HepG2 (cell line): ENCODE data around the gene PMVK. TPM values are rescaled to one million over a fixed set of nuclear protein-coding genes. Genes with fewer than 3 reads are reported as not detected.

Experiments used
- MTF2 ChIP-seq: sonication (generic); formaldehyde crosslinking; IDR thresholded peaks from 2 replicates; pipeline ENCODE4 v1.5.0; 2020; ENCODE audit warnings: missing genetic modification reagents, borderline replicate concordance
- RBAK ChIP-seq: sonication (generic); formaldehyde crosslinking; IDR thresholded peaks from 2 replicates; pipeline ENCODE4 v1.5.1; 2020; ENCODE audit warnings: mild to moderate bottlenecking, missing genetic modification reagents
- SOX6 ChIP-seq, 2 experiments: fragments of 450-650 bp in 1 of 2; sonication (generic) in 1 of 2; formaldehyde crosslinking in 1 of 2; IDR thresholded peaks; 2 replicates each; pipeline versions ENCODE4 v1.4.0 to v1.6.1; 2017 to 2020; ENCODE audit warnings: antibody characterized with exemption in 1 of 2, mild to moderate bottlenecking in 1 of 2, missing genetic modification reagents in 1 of 2
- SP4 ChIP-seq: sonication (generic); formaldehyde crosslinking; IDR thresholded peaks from 2 replicates; pipeline ENCODE4 v1.8.1; 2023; ENCODE audit warnings: mild to moderate bottlenecking, missing genetic modification reagents
- TAF1 ChIP-seq: sonication (generic); formaldehyde crosslinking; IDR thresholded peaks from 2 replicates; pipeline ENCODE4 v1.4.0; 2020; ENCODE audit warnings: missing genetic modification reagents
- ZBTB8A ChIP-seq: sonication (generic); formaldehyde crosslinking; IDR thresholded peaks from 2 replicates; pipeline ENCODE4 v1.4.0; 2020; ENCODE audit warnings: mild to moderate bottlenecking, low read depth, missing genetic modification reagents, borderline replicate concordance
- ZFP36 ChIP-seq: fragments of 150-350 bp; IDR thresholded peaks from 2 replicates; pipeline ENCODE4 v1.6.1; 2018; ENCODE audit warnings: borderline replicate concordance, low read length, low read depth; ENCODE audit not compliant: partially characterized antibody
- ZMYM2 ChIP-seq: sonication (generic); formaldehyde crosslinking; IDR thresholded peaks from 2 replicates; pipeline ENCODE4 v1.8.0; 2022; ENCODE audit warnings: mild to moderate bottlenecking, missing genetic modification reagents
- ZNF205 ChIP-seq: IDR thresholded peaks from 2 replicates; pipeline ENCODE4 v1.6.1; 2018; ENCODE audit warnings: missing biosample characterization, missing genetic modification reagents
- ZNF264 ChIP-seq: sonication (generic); formaldehyde crosslinking; IDR thresholded peaks from 2 replicates; pipeline ENCODE4 v1.4.0; 2020; ENCODE audit warnings: missing genetic modification reagents
- ZNF460 ChIP-seq: sonication (generic); formaldehyde crosslinking; IDR thresholded peaks from 2 replicates; pipeline ENCODE4 v1.5.1; 2020; ENCODE audit warnings: missing genetic modification reagents, mild to moderate bottlenecking, borderline replicate concordance
- ZNF543 ChIP-seq: sonication (generic); formaldehyde crosslinking; IDR thresholded peaks from 2 replicates; pipeline ENCODE4 v1.4.0; 2020; ENCODE audit warnings: mild to moderate bottlenecking, missing genetic modification reagents
- ZNF605 ChIP-seq: sonication (generic); formaldehyde crosslinking; IDR thresholded peaks from 2 replicates; pipeline ENCODE4 v1.8.0; 2022; ENCODE audit warnings: mild to moderate bottlenecking, missing genetic modification reagents
- ZNF629 ChIP-seq: sonication (generic); formaldehyde crosslinking; conservative IDR thresholded peaks from 2 replicates; pipeline ENCODE4 v1.5.0; 2020; ENCODE audit warnings: missing genetic modification reagents
- polyA plus RNA-seq, 8 experiments: library from polyadenylated mRNA; depleted of rRNA in 3 of 8; stranded (reverse) in 7 of 8; unstranded in 1 of 8; fragments of >200 nt; fragmentation: Illumina TruSeq in 4 of 8; extraction: Trizol in 4 of 8; gene quantifications; 2 replicates each; pipeline versions ENCODE4 v1.2.1 to v1.2.3, GENCODE V29; 2011 to 2016; ENCODE audit warnings: low read depth in 4 of 8, missing spikeins in 1 of 8, mixed read lengths in 1 of 8; ENCODE audit not compliant: insufficient read depth in 1 of 8
- total RNA-seq, 5 experiments: library from RNA; depleted of rRNA; stranded (reverse); fragments of >200 nt; fragmentation: Illumina TruSeq; extraction: Trizol; gene quantifications; 2 replicates each; pipeline ENCODE4 v1.2.3, GENCODE V29; 2016; ENCODE audit warnings: low read depth in 1 of 5
- TF ChIP-seq, protein P1 (sequence below): sonication (generic); formaldehyde crosslinking; IDR thresholded peaks from 2 replicates; pipeline ENCODE4 v1.4.0; 2020; ENCODE audit warnings: mild to moderate bottlenecking, missing genetic modification reagents
- TF ChIP-seq, protein P2 (sequence below): sonication (generic); formaldehyde crosslinking; IDR thresholded peaks from 2 replicates; pipeline ENCODE4 v1.4.0; 2020; ENCODE audit warnings: missing genetic modification reagents
- TF ChIP-seq, protein P3 (sequence below): sonication (generic); formaldehyde crosslinking; IDR thresholded peaks from 2 replicates; pipeline ENCODE4 v1.5.0; 2020; ENCODE audit warnings: missing genetic modification reagents
- TF ChIP-seq, protein P4 (sequence below): sonication (generic); formaldehyde crosslinking; IDR thresholded peaks from 2 replicates; pipeline ENCODE4 v1.5.0; 2020; ENCODE audit warnings: missing genetic modification reagents
- TF ChIP-seq, protein P5 (sequence below): sonication (generic); formaldehyde crosslinking; IDR thresholded peaks from 2 replicates; pipeline ENCODE4 v1.4.0; 2020; ENCODE audit warnings: missing genetic modification reagents

The PMVK gene
- total and polyA plus RNA-seq, 2 of the 13 experiments (the other 11 are each of a cell fraction or from before 2014, with no cell fraction given) = 3.9 to 12.6 TPM

DNA sequence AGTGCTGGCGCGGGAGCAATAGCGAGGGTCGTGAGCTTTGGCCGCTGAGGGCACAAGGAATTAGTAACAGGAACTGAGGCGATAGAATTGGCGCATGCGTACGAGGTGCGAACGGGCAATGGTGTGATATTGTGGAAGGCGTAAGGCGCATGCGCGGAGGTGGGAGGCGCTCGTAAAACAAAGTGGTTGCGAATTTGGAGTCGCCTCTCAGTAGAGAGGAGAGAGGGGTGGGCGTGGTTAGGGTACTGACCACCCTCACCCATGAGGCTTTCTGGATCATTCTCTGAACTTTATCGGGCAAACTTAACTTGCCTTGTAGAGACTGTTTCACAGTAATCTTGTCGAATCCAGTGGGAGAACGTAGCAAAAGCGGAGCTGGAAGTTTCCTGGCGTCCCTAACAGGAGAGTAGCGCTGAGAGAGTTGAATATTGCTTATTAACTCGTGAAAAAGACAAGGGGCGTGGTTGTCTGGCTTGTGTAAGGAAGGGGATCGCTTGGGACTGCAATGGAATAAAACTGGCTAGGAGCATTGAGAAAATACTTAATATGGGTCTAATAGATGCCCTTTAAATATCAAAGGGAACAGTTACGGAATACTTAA is 38.4 kb upstream of the PMVK start (continued):
- TF ChIP-seq, protein P1, sequence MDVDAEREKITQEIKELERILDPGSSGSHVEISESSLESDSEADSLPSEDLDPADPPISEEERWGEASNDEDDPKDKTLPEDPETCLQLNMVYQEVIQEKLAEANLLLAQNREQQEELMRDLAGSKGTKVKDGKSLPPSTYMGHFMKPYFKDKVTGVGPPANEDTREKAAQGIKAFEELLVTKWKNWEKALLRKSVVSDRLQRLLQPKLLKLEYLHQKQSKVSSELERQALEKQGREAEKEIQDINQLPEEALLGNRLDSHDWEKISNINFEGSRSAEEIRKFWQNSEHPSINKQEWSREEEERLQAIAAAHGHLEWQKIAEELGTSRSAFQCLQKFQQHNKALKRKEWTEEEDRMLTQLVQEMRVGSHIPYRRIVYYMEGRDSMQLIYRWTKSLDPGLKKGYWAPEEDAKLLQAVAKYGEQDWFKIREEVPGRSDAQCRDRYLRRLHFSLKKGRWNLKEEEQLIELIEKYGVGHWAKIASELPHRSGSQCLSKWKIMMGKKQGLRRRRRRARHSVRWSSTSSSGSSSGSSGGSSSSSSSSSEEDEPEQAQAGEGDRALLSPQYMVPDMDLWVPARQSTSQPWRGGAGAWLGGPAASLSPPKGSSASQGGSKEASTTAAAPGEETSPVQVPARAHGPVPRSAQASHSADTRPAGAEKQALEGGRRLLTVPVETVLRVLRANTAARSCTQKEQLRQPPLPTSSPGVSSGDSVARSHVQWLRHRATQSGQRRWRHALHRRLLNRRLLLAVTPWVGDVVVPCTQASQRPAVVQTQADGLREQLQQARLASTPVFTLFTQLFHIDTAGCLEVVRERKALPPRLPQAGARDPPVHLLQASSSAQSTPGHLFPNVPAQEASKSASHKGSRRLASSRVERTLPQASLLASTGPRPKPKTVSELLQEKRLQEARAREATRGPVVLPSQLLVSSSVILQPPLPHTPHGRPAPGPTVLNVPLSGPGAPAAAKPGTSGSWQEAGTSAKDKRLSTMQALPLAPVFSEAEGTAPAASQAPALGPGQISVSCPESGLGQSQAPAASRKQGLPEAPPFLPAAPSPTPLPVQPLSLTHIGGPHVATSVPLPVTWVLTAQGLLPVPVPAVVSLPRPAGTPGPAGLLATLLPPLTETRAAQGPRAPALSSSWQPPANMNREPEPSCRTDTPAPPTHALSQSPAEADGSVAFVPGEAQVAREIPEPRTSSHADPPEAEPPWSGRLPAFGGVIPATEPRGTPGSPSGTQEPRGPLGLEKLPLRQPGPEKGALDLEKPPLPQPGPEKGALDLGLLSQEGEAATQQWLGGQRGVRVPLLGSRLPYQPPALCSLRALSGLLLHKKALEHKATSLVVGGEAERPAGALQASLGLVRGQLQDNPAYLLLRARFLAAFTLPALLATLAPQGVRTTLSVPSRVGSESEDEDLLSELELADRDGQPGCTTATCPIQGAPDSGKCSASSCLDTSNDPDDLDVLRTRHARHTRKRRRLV (CRISPR knock-in tag) = no peak
- TF ChIP-seq SP4 (CRISPR knock-in tag) (no peak; the same call in 1 of the 2 replicates), MTF2 (CRISPR knock-in tag) (no peak), ZMYM2 (CRISPR knock-in tag) (0 out of 2 replicates have a peak, but pooled peaks have one; percentile 23), ZFP36 (no peak), ZNF605 (CRISPR knock-in tag) (peak; percentile 55), ZNF543 (no peak), TAF1 (CRISPR knock-in tag) (peak; percentile 65; the same call in 1 of the 2 replicates), ZNF264 (0 out of 2 replicates have a peak, but pooled peaks have one; percentile 17), RBAK (no peak), ZBTB8A (no peak), SOX6 (IDR thresholded peaks at IDR 0.05) (no peak), SOX6 (CRISPR knock-in tag; IDR thresholded peaks at IDR 0.05) (0 out of 2 replicates have a peak, but pooled peaks have one; percentile 13), ZNF460 (no peak), ZNF205 (no peak), ZNF629 (no peak)
- TF ChIP-seq, protein P2, sequence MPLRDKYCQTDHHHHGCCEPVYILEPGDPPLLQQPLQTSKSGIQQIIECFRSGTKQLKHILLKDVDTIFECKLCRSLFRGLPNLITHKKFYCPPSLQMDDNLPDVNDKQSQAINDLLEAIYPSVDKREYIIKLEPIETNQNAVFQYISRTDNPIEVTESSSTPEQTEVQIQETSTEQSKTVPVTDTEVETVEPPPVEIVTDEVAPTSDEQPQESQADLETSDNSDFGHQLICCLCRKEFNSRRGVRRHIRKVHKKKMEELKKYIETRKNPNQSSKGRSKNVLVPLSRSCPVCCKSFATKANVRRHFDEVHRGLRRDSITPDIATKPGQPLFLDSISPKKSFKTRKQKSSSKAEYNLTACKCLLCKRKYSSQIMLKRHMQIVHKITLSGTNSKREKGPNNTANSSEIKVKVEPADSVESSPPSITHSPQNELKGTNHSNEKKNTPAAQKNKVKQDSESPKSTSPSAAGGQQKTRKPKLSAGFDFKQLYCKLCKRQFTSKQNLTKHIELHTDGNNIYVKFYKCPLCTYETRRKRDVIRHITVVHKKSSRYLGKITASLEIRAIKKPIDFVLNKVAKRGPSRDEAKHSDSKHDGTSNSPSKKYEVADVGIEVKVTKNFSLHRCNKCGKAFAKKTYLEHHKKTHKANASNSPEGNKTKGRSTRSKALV (CRISPR knock-in tag) = no peak
- TF ChIP-seq, protein P3, sequence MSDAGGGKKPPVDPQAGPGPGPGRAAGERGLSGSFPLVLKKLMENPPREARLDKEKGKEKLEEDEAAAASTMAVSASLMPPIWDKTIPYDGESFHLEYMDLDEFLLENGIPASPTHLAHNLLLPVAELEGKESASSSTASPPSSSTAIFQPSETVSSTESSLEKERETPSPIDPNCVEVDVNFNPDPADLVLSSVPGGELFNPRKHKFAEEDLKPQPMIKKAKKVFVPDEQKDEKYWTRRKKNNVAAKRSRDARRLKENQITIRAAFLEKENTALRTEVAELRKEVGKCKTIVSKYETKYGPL (CRISPR knock-in tag) = no peak
- TF ChIP-seq, protein P4, sequence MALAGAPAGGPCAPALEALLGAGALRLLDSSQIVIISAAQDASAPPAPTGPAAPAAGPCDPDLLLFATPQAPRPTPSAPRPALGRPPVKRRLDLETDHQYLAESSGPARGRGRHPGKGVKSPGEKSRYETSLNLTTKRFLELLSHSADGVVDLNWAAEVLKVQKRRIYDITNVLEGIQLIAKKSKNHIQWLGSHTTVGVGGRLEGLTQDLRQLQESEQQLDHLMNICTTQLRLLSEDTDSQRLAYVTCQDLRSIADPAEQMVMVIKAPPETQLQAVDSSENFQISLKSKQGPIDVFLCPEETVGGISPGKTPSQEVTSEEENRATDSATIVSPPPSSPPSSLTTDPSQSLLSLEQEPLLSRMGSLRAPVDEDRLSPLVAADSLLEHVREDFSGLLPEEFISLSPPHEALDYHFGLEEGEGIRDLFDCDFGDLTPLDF (CRISPR knock-in tag) = no peak
- TF ChIP-seq, protein P5, sequence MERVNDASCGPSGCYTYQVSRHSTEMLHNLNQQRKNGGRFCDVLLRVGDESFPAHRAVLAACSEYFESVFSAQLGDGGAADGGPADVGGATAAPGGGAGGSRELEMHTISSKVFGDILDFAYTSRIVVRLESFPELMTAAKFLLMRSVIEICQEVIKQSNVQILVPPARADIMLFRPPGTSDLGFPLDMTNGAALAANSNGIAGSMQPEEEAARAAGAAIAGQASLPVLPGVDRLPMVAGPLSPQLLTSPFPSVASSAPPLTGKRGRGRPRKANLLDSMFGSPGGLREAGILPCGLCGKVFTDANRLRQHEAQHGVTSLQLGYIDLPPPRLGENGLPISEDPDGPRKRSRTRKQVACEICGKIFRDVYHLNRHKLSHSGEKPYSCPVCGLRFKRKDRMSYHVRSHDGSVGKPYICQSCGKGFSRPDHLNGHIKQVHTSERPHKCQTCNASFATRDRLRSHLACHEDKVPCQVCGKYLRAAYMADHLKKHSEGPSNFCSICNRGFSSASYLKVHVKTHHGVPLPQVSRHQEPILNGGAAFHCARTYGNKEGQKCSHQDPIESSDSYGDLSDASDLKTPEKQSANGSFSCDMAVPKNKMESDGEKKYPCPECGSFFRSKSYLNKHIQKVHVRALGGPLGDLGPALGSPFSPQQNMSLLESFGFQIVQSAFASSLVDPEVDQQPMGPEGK (CRISPR knock-in tag) = no peak
